LNCAP (cell line): ENCODE data around the gene KRT5.

Experiments
- CTCF ChIP-seq: fragments of 450-650 bp; IDR thresholded peaks from 2 replicates; pipeline ENCODE4 v1.5.1; 2017; ENCODE audit warnings: mild to moderate bottlenecking

The KRT5 gene

DNA sequence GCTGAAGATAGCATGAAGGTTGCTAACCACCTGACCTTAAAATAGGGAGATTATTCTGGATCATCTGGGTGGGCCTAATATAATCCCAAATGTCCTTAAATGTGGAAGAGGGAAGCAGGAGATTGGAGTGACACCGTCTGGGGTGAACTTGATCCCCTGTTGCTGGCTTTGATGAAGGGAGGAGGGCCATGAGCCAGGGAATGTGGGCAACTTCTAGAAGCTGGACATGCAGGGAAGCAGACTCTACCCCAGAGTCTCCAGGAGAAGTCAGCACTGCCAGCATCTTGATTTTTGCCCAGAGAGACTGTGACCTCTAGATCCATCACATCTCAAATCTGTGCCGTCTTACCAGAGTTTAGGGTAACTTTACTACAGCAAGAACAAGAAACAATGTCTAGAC is 9.2 kb upstream of the KRT5 start:
- no peak for TF ChIP-seq CTCF

GRCh38 chr12:52528641-52529143 is 8.5 kb upstream of the KRT5 start:
- no peak for TF ChIP-seq CTCF

- no peak for TF ChIP-seq CTCF
Observed at GRCh38 chr12:52527121-52527800, 7.1 kb upstream of the KRT5 start.

DNA sequence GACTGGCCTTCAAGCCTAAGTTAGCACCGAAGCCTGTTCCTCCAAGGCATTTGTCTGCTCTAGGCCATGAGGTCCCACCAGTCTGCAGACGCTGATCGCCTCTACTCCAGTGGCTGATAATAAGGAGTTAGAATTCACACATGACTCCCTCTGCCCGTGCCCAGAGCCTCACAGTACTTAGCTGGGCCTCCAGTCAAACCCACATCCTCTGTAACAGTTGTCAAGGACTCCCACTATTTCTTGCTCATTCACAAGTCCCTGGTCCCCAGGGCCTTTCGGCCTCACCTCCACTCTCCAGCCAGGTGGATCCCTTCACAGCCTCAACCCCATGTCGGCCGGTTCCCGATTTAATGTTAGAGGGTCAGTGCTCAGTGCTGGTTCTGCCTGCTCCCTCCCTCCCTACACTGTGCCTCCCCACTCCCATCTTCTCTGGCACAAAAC is 6.3 kb upstream of the KRT5 start:
- no peak for TF ChIP-seq CTCF

- TF ChIP-seq CTCF: no peak
Observed at GRCh38 chr12:52525661-52526499, 5.7 kb upstream of the KRT5 start.

GRCh38 chr12:52524898-52525591 is 4.9 kb upstream of the KRT5 start:
- no peak for TF ChIP-seq CTCF

DNA sequence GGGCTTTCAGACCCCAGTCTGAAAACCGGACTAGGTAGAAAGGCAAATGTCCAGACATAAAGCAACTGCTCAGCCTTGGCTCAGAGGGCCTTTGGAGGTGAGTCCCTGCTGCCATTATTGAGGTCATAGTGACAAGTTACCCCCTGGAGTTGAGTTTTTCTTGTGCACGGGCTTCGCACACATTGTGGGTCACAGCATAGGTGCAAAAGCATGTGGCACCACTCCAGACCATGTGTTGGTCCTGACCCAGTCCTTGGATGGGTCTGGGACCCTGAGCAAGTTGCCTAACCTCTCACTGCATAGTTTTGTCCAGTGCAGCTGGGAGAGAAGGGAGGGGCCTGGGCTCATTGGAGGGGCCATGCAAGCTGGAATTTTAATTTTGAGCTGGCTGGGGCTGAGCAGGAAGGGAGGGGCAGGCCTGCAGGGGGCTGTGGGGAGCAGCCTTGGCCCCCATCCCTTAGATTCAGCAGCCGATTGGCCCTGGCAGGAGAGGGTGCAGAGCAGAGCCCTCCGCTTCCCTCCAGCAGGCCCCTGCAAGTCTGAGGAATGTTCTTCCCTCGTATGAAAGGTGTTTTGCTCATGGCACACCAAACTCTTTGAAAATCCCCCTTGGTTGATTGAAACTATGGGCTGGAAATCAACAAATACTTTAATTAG is 4.2 kb upstream of the KRT5 start:
- no peak for TF ChIP-seq CTCF
